ENCODE measurements around the gene TMEM123.
A peak's percentile ranks its signal among the peaks of the same experiment; 100 is the strongest.

Gene TMEM123

GRCh38 chr11:102470251-102470650 is 17.7 kb upstream of the TMEM123 start:
- no peak for DNase-seq

DNA sequence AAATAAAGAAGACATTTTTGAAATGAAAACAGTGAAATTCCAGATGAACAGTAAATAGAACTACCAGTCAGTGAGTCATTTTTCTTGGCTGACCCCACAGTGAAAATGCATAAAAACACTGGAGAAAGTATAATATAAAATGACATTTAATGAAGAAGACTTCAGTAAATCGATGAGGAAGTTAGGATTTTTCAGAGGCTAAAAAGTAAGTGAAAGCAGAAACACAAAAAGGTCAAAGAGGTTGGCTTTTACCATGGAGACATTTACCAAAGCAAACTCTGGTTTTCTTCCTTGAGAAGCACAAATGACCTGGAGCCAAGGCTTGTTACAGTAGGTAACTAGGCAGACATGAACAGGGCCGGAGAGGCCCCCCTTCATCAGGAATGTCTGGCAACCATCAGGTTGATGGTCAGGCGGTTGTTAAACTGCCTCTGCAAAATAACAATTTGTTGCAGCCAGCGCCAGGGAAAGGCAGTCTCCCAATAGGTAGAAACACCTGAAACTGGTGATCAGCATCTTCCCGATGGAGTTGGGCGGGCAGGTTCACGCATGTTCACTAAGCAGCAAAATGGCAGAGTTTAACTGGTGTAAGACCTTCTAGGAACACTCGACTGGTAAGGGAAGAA is 16.7 kb upstream of the TMEM123 start:
- DNase-seq = no peak

GRCh38 chr11:102468616-102469195 is 16.1 kb upstream of the TMEM123 start:
- no peak for DNase-seq

DNA sequence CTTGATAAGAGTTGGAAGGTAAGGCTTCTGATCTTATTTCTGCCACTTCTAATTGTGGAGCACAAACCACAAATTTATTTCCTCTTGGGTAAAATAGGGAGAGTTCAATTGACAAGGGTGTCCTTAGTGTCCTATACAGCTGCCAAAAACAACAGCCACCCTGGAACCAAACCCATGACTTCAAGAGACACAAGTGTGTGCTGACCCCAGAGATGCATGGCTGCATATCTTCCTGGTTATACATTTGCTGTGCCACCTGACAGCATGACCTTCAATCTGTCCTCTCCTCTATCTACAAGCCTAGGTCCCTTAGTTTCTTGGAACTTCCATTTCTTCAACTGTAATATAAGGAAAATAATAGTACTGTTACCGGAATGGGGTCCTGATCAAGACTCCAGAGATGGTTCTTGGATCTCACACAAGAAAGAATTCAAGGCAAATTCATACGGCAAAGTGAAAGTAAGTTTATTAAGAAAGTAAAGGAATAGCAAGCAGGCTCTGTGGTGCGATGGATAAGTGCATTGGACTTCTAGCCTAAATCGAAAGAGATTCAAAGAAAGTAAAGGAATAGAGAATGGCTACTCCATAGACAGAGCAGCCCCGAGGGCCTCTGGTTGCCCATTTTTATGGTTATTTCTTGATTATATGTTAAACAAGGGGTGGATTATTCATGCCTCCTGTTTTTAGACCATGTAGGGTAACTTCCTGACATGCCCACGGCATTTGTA is 15.5 kb upstream of the TMEM123 start:
- no peak for DNase-seq

DNA sequence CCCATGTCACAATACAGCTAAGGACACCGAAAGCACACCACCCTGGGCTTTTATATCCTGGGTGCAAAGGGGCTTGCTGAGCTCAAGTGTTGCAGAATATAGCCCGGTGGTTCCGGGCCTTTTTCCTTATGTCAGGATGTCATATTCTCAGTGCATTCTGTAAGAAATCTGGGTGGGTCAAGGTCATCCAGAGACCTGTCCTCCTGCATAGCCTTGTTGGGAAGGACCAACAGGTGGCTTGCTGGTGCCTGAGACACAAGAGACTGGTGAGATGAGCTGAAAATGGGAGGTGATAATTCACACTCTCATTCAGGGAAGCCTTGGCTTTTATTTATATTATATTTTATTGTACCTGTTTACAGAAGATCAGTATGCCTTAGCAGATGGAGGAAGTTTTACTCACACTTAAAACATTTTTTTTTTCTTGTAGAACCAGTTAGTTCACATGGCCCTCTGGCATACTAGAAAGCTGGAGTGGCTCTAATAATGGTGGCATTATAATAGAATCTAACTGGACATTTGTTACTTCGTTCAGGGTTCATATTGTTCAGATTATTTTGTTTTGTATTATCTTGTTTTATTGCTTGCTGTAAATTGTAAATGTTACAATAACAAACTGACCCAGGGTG is 14.6 kb upstream of the TMEM123 start:
- DNase-seq = no peak

- DNase-seq = no peak
These were observed 13.1 kb upstream of the TMEM123 start for GRCh38 chr11:102465696-102466095.

GRCh38 chr11:102464859-102465500 is 12.4 kb upstream of the TMEM123 start:
- no peak for DNase-seq

- no peak for DNase-seq
These were observed 11.5 kb upstream of the TMEM123 start for GRCh38 chr11:102464037-102464436.

- DNase-seq = no peak
These were observed 10.0 kb upstream of the TMEM123 start for GRCh38 chr11:102462610-102463009.

- no peak for DNase-seq
These were observed 6.8 kb upstream of the TMEM123 start for GRCh38 chr11:102459393-102459792.

GRCh38 chr11:102458548-102458947 is 6.0 kb upstream of the TMEM123 start:
- no peak for DNase-seq

GRCh38 chr11:102457865-102458264 is 5.3 kb upstream of the TMEM123 start:
- no peak for DNase-seq

- no peak for DNase-seq
These were observed 4.6 kb upstream of the TMEM123 start for GRCh38 chr11:102457056-102457677.

DNA sequence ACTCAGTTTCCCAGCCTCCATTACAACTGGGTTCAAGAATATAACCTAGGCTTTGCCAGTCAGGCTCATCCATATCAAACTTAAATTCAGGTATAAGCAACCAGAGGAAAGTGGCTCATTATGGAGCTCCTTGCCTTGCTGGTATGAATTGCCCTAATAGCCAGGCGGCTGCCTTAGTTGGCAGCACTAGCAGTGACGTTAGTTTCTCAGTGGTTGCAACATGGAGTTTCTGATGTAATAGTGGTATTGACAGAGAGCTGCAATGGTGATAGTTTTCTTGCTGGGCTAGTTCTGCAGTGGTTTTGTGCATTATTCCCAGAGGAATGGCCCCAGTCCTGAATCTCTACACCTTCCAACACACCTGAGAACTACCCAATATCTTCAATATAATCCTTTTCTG is 3.8 kb upstream of the TMEM123 start:
- no peak for DNase-seq

DNA sequence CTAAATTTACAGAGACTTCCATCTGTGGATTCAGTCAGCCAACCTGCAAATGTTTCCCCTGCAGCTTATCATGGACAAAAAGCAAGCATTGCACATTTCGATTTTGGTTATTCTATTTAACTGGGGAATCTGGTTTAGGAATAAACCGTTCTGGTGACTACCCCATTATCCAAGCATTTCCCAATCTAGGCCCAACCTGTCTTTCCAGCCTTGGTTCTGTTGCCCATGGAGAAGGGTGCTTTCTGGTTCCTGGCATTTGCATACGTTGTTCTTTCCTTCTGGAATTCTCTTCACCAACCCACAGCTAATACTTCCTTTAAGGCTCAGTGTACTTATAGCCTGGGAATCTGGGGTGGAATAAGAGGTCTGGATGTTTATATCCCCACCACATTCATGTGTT is 1.4 kb upstream of the TMEM123 start:
- peak; percentile 1 to 32 for DNase-seq

DNA sequence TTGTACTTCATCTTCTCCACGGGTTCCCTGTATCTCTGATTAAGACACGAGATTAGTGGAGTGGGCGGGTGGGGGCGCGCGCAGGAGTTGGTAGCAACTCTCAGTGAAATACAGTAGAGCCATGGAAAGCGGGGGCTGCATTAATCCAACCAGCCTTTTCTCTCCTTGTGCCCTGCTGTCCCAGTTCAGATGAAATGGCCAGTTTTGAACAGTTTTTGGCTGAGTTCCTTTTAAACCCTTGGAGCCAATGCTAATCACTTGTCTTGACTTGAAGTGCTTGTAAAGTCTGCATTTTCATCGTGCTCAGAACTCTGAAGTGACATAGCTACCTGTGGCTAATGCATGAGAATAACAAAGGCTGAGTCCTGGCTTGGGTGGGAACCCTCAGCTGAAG is 734 bp upstream of the TMEM123 start:
- DNase-seq = peak in 1 of 2 experiments; percentile 32

DNA sequence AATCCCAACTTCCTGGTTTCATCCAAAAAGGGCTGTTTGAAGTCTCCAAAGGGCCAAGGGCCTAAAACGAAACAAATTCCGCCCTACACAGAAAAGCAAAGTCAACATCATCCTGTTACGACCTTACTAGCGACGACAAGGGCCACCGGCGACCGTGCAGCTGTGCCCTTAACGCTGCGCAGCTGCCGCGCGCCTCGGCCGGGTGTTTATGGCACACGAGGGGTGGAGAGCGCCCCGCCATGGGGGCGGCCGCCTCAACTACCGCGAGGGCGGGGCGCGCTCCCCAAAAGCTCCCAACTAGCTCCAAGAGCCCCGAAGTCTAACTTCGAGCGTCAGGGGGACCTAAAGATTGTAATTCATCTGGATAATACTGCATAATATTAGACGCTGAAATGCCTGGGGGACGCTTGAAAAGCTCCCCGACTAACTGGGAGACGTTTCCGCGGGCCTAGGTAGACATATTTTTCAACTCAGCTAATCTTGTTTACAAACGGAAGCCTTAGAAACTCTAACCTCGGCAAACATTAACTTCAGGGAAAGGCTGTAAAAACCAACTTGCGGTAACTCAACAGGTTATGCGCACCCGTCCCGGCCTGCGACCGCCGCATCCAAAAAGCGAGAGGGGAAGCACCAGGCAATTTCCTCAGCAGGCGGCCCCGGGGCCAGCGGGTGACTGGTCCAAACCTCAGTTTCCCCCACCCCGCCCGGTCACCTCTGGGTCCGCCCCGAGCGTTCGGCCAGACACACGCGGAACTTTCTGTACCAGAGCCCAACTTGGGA is 694 bp downstream of the TMEM123 start:
- peak; percentile 26 to 65 for DNase-seq

DNA sequence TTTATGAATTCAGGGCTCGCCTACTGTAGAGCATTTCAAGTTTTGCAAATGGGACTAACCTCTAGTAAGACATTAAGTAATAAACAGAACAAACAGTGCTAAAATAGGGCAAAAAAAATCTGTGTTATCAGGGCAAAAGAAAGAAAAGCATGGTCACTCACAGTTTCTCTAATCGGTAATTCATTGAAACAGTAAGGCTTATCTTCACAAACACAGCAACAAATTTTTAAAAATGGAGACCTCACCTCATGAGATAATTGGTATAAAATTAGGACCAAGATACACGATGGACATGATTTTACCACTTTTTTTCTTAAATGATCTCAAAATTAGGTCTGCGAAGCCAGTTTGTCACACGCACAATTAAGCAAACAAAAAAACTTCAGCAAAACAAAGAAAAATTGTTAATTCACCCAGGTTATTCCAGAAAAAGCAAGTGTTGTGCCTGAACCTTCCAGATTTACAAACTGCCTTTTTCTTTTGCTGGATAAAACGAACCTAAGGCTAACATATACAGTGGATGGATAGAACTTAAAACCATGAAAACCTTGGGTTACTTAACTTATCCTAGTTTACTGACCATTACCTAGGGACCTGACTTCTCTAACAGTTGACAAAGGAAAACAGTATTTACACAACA is 1.4 kb downstream of the TMEM123 start:
- no peak for DNase-seq

- DNase-seq = no peak
These were observed 2.7 kb downstream of the TMEM123 start for GRCh38 chr11:102449651-102450570.

- DNase-seq = no peak
These were observed 3.7 kb downstream of the TMEM123 start for GRCh38 chr11:102448869-102449224.
